CD4-positive, alpha-beta T cell treated with Interleukin-1 beta for 1 hour (primary cell): ENCODE measurements around the gene ECT2L.

ENCODE experiments used
- DNase-seq, 2 donors: peaks; one replicate each; pipeline ENCODE4 v3.0.0-alpha.2; 2020 to 2022

ECT2L gene

GRCh38 chr6:138806889-138807288, 11.0 kb downstream of the ECT2L start:
- DNase-seq: no peak

- DNase-seq: no peak
Observed at GRCh38 chr6:138809677-138810076, 13.8 kb downstream of the ECT2L start.

- DNase-seq: no peak
Observed at GRCh38 chr6:138811866-138812265, 16.0 kb downstream of the ECT2L start.

DNA sequence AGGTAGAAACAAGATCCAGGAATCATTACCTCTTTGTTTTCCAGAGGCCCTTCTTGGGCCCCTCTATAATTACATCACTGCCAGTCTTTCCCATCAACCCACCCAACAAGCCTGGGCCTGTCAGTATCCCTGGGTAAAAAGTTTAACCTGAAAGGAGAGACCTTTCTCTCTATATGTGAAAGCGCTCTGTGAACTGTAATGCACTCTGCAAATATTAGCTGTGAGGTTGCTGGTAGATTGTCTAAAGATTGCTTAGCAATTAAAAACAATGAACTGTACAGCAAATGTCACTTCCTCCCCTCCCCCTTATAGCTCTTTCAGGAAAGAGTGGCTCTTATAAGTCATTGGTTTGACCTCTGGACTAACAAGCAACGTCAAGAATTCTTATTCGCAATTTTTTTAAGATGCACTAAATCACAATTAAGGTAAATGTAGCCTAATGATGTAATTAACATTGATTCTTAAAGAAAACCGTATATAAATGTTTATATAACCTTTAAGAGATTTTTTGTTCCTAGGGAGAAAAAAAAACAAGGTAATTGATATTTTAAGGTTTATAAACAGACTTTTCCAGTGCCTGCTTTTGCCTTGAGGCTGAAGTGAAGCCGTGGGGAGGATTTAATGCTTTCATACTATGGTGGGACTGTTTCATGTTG, 18.4 kb downstream of the ECT2L start:
- no peak for DNase-seq

GRCh38 chr6:138815221-138815620, 19.3 kb downstream of the ECT2L start:
- no peak for DNase-seq

DNA sequence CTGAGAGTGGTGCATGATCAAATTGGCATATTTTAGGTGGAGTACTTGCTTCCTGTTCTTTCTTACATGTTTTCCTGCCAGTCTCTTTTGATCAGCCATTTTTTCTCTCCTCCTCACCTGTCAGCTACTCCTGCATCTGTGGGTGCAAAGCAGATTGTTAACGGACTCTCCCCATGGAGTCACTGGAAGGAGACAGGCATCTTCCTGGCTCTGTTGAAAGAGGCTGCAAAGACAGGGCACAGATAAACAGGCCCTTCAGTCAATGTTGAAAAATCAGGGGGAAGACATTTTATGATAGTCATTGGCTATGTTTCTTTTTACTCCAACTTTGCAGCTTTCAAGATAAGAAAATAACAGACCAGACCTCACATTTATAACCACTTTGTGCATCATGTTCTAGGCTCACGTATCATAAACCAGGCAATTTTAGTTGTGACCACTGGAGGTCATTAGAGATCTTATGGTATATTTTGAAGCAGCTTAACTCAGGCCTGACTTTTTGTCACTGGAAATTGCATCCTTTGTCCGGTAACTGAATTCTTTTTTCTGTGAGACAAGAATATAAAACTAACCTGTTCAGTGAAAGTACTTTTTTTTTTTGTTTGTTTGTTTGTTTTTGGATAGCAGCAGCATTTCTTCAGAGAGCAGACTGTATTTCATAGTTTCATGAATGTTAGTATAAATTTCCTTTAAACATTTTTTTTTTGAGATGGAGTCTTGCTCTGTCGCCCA, 20.1 kb downstream of the ECT2L start:
- DNase-seq: peak in 1 of 2 donors; percentile 49

- DNase-seq: no peak
Observed at GRCh38 chr6:138817799-138818198, 21.9 kb downstream of the ECT2L start.

- no peak for DNase-seq
Observed at GRCh38 chr6:138818496-138819194, 22.8 kb downstream of the ECT2L start.

DNA sequence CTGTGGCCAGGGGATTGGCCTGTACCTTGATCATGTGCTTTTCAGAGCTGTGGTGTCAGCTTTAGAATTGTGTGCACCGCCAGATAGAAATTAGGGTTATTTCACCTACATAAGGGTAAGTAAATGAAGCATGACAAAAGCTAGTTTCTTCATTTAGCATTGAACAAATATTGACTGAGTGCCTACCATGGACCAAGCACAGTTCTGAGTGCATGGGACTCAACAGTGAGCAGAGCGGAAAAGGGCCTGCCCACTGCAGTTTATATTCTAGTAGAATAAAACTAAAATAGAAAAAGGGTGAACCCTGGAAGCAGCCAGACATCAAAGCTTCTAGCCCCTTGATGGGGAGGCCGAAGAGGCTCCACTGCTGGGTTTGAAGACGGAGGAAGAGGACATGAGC, 25.6 kb downstream of the ECT2L start:
- DNase-seq: no peak

DNA sequence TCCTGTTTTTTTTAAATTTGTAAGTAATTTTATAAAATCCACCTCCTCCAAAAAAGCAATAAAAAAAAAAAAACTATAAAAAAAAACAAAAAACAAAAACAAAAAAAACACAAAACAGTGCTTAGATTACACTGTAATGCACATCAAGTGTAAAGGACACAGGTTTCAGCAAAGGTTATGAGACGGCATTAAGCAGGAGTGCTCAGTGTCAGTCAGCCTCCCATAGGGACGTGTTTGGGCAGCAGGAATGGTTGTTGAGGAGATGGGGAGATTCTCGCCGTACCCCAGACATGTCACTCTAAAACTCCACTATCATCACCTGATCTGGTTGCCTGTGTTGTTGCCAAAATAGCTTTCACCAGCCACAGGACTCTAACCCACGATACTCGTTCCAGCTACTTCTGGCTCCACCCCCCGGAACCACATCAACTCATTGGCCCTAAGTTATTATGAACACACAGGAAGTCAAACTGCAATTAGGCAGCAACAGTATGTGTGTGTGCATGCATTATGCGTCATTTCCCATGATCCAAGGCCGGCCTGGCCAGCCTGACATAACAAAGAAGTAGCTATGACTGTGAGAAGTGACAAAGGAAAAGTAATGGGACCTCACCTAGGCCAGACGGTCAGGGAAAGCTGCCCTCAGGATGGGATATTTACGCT, 28.7 kb downstream of the ECT2L start:
- peak; percentile 6 to 12 for DNase-seq

DNA sequence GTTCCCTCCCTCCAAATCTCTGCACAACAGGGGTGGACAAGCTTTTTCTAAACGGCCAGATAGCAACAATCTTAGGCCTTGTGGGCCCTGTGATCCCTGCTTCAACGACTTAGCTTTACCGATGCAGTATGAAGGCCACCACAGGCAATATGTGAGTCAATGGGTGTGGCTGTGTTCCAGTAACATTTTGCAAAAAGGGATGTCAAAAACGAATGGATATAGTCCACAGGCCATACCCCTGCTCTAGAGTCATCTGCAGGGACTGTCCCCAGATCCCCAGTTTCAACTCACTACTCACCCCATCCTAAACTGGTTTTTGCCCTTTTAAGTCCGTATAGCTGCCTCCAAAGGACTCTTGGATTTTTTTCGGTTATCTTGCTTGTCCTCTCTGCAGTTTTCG, 34.4 kb downstream of the ECT2L start:
- DNase-seq: no peak

DNA sequence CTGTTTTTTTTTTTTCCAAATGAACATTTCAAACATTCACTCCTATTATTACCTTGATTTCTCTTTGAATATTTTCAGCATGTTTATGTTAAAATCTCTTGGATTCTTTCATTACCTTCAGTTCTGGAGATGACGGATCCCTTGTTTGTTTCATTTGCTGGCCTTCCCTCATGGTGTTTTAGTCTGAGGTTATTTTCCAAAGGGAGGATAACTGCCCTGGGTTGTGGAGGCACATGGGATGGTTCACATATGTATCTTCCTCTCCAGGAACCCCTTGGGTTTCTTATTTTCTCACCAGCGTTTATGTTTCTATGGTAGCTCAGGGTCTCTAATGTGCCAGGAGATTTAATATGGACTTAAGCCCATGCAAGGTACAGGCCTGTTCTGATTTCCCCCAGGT, 36.3 kb downstream of the ECT2L start:
- no peak for DNase-seq

- no peak for DNase-seq
Observed at GRCh38 chr6:138833816-138834539, 38.1 kb downstream of the ECT2L start.

- no peak for DNase-seq
Observed at GRCh38 chr6:138837246-138837645, 41.4 kb downstream of the ECT2L start.

- no peak for DNase-seq
Observed at GRCh38 chr6:138844192-138844591, 48.3 kb downstream of the ECT2L start.

DNA sequence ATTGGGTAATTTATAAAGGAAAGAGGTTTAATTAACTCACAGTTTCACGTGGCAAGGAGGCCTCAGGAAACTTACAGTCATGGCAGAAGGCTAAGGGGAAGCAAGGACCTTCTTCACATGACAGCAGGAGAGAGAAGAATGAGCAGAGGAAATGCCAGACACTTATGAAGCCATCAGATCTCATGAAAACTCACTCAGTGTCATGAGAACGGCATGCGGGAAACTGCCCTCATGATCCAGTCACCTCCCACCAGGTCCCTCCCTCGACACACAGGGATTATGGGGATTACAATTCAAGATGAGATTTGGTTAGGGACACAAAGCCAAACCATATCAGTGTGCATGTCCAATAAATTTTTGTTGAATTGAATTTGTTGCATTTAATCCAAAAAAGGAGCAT, 52.0 kb downstream of the ECT2L start:
- DNase-seq: no peak

DNA sequence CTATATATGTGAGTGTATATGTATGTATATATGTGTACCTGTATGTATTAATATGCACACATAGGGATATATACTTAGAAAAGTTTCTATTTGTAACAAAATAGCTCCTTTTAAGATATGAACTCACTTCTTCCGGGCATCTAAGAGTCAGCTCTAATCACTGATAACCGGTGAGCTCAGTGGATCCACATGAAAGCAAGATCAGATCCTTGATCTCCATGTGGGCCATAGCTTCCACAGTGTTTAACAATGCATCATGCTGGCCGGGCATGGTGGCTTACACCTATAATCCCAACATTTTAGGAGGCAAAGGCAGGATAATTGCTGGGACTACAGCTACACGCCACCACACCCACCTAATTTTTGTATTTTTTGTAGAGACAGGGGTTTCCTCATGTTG, 52.6 kb downstream of the ECT2L start:
- DNase-seq: no peak

DNA sequence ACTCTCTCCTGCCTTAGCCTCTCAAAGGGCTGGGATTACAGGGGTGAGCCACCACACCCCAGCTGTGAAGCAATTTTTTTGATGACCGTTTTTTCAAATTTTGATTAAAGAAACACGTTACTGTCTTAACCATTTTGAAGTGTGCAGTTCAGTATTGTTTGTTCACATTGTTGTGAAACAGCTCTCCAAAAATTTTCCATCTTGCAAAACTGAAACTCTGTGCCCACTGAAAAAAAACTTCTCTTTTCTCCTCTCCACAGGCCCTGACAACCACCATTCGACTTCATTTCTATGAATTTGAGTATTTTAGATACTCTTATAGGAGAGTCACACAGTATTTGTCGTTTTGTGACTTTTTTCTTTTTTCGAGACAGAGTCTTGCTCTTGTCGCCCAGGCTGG, 53.9 kb downstream of the ECT2L start:
- no peak for DNase-seq

GRCh38 chr6:138856654-138857053, 60.8 kb downstream of the ECT2L start:
- DNase-seq: no peak

DNA sequence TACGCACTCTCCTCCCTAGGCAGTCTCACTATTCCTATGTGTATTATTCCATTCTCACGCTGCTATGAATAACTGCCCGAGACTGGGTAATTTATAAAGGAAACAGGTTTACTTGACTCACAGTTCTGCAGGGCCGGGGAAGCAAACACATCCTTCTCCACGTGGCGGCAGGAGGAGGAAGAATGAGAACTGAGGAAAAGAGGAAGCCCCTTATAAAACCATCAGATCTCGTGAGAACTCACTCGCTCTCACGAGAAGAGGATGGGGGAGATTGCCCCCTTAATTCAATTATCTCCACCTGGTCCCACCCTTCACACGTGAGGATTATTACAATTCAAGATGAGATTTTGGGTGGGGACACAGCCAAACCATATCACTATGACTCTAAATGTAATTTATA, 61.9 kb downstream of the ECT2L start:
- no peak for DNase-seq

DNA sequence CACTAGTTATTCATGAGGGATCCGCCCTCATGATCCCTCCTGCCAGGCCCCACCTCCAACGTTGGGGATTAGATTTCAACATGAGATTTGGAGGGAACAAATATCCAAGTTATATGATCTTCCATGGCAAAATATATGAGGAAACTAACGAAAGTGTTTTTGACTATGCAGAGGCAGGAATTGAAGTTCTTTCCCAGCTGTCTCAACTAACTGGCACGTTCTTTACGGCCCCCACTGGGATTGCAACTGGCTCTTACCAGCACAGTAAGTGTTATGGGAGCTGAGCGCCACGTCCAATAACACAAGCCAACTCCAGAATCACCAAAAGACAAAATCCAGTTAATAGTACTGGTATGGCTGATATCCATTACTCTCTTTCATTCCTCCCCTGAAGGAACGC, 66.6 kb downstream of the ECT2L start:
- DNase-seq: no peak

DNA sequence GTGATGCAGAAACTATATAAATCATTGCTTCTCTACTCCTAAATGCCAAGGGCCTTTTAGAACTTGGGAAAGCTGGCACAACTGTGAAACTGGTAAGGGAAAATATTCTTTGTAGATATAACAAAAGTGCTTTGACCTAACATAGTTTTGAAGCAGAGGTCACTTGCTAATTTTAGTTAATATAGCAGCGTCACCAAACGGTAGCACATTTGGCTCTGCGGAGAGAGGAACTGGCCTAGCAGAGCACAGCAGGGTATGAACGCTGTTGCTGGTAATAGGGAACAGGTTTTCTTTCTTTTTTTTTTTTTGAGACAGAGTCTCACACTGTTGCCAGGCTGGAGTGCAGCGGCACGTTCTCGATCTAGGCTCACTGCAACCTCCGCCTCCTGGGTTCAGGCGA, 67.4 kb downstream of the ECT2L start:
- DNase-seq: no peak

GRCh38 chr6:138864343-138864890, 68.5 kb downstream of the ECT2L start:
- DNase-seq: no peak
